IPS-18c (cell line): ENCODE data around the gene AGFG1.

Source experiments
- H3K4me3 ChIP-seq: 2 replicates; pipeline ENCODE4 v1.7.0; 2013; ENCODE audit warnings: low read depth, mild to moderate bottlenecking, low read length, moderate library complexity; ENCODE audit not compliant: insufficient read depth
- H3K9me3 ChIP-seq: one replicate; pipeline ENCODE4 v1.6.1; 2013; ENCODE audit warnings: mild to moderate bottlenecking, low read length, moderate library complexity; ENCODE audit not compliant: control insufficient read depth, insufficient read depth

AGFG1 gene

DNA sequence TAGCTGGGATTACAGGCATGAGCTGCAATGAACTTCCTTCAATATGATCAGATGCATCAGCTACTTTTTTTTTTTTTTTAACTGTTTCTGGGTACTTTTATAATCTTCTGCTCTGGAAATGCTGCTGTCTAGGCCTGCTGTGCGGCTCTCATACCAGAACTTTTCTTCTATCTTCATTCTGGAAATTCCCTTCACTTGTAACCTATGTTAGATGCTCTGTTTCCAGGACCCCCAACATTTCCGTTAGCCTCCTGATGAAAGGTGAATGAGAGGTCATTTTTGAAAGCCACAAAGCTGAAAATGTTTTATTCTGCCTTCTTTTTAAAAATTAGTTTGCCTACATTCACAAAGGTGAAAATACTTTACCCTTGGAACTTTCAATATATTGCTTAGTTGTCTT is 8.6 kb downstream of the AGFG1 start:
- H3K4me3 ChIP-seq = no peak overlapping the region
- H3K9me3 ChIP-seq = no peaks in the 10 kb centered on the region

- Histone ChIP-seq H3K9me3 (no peaks in the 10 kb centered on the region), H3K4me3 (no peak overlapping the region)
Measured at GRCh38 chr2:227482638-227483340, 10.8 kb downstream of the AGFG1 start.

GRCh38 chr2:227485429-227485828 is 13.5 kb downstream of the AGFG1 start:
- H3K4me3 ChIP-seq = no peak overlapping the region
- H3K9me3 ChIP-seq = no peaks in the 10 kb centered on the region

DNA sequence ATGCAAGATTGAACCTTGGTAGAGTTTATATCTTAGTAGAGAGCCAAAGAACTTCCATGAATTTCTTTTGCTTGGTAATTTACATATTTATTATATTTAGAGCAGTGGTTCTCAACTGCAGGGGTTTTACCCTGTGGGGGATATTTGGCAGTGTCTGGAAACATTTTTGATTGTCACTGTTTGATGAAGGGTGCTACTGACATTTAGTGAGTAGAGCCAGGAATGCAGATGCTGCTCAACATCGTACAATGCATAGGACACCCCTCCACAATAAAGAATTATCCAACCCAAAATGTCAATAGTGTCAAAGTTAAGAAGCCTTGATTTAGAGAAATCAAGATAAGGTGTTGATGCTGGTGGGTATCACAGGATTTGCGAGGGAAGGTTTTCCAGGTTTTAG is 14.7 kb downstream of the AGFG1 start:
- no peak overlapping the region for H3K4me3 ChIP-seq
- H3K9me3 ChIP-seq = no peaks in the 10 kb centered on the region

DNA sequence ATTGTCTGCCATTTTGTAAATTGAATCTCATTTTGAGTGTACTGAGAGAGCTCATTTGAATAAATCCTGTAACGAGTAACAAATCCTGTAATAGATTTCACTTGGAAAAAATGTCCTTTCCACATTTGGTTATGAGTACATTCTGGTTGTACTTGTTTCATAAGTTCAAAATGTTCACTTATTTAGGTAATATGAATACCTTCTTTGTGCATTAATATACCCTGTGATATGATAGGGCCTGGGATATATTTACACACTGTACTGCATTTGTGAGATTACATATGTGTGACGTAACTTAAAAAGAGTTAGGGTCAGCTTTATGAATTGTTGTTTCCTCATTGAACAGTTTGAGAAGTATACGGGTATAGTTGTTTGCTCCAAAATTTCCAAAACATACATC is 16.1 kb downstream of the AGFG1 start:
- H3K9me3 ChIP-seq = no peaks in the 10 kb centered on the region
- no peak overlapping the region for H3K4me3 ChIP-seq

DNA sequence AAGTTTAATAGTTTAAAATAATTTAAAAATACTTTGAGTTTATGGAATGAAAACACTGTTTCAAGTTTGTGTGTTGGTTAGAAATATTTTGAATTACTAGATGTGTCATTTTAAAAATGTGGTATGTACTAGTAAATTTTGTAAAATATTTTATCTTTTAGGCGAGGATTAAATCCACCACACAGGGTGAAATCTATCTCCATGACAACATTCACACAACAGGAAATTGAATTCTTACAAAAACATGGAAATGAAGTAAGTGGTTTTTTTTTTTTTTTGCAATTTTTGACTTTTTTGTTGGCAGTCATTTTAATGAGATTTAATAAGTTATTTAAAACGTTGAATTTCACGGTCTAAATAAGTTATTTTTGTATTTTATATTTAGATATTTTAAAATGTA is 19.4 kb downstream of the AGFG1 start:
- H3K4me3 ChIP-seq = no peak overlapping the region
- no peaks in the 10 kb centered on the region for H3K9me3 ChIP-seq

GRCh38 chr2:227493524-227493923 is 21.6 kb downstream of the AGFG1 start:
- H3K4me3 ChIP-seq = no peak overlapping the region
- no peaks in the 10 kb centered on the region for H3K9me3 ChIP-seq

- H3K9me3 ChIP-seq = no peaks in the 10 kb centered on the region
- H3K4me3 ChIP-seq = no peak overlapping the region
Measured at GRCh38 chr2:227497158-227497557, 25.2 kb downstream of the AGFG1 start.

DNA sequence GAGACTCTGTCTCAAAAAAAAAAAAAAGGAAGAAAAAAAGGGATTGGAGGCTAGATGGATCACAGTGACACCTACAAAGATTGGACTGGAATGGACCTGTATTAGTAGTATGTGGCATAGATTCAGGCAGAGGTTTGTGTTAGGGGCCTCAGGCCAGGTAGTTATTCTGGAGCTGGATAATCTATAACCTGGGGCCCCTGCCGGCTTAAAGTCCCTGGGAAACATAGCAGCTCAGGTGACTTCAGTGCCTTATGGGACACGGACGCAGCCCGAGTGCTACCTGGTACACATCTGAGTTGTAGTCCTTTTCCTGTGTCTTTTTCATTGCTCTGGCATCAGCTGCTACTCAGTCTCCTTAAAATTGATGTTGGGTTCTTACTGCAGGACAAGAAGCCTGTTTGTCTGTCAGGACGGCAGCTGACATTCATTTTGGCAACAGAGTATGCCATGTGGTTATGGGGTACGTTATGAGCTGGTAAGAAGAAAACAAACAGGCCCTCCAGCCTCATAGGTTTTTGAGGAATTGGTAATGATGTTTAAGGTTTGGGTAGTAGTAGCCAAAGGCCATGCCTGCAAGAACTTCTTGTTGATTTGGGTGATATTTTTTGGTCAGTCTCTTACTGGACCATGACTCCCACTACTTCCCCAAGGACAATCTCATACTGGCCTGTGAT is 27.8 kb downstream of the AGFG1 start:
- no peaks in the 10 kb centered on the region for H3K9me3 ChIP-seq
- no peak overlapping the region for H3K4me3 ChIP-seq

DNA sequence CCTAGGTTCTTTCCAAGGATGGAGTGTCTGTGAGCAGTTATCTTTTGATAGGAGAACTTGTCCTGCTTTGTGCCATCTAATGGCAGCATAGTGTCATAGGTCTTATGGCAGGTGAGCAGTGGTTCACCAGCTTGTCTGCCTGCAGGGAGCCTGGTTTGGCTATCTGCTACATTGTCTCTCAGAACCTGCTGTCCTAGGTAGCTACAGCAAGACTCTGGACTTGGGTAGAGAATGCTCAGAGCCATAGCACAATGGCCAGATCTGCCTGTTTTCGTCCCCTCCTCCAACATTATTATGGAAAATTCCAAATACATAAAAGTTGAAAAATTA is 28.3 kb downstream of the AGFG1 start:
- no peaks in the 10 kb centered on the region for H3K9me3 ChIP-seq
- H3K4me3 ChIP-seq = no peak overlapping the region

DNA sequence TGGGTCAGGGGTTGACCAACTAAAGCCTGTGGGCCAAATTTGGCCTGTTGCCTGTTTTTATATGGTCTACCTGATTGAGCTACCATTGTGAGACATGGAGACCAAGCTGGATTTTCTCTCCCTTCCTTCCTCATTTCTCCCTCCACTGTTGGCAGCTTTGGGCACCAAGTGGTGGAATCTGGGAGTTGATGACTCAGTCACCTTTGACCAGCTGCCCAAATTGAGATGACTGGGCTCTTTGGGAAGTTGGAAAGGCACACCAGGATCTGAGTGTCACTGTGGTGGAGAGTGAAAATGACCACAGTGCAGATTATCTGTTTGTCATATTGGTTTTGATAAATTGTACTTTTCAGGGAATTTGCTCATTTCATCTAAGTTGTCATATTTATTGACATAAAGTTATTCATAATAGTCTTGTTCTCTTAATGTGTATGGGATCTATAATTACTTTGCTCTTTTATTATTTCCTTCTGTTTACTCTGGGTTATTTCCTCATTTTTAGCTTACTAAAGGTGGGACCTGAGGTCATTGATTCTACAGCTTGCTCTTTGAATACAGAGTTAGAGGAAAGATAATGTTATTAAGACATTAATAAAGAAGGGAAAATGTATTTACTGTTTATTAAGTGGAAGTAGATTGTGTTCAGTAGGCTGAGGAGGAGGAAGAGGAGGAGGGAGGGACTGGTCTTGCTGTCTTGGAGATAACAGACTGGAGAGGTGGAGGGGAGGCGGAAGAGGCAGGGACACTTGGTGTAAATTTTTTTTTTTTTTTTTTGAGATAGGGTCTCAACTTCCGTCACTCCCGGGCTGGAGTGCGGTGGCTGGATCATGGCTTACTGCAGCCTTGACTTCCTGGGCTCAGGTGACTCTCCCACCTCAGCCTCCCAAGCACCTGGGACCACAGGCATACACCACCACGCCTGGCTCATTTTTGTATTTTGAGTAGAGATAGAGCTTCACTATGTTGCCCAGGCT is 31.8 kb downstream of the AGFG1 start:
- Histone ChIP-seq H3K9me3 (no peaks in the 10 kb centered on the region), H3K4me3 (no peak overlapping the region)

GRCh38 chr2:227504700-227505099 is 32.7 kb downstream of the AGFG1 start:
- Histone ChIP-seq H3K9me3 (no peaks in the 10 kb centered on the region), H3K4me3 (no peak overlapping the region)

- no peaks in the 10 kb centered on the region for H3K9me3 ChIP-seq
Measured at GRCh38 chr2:227506456-227506855, 34.5 kb downstream of the AGFG1 start.

GRCh38 chr2:227507963-227508362 is 36.0 kb downstream of the AGFG1 start:
- Histone ChIP-seq H3K4me3 (no peak overlapping the region), H3K9me3 (no peaks in the 10 kb centered on the region)

More at GRCh38 chr2:227506456-227506855, 34.5 kb downstream of the AGFG1 start:
- no peak overlapping the region for H3K4me3 ChIP-seq

DNA sequence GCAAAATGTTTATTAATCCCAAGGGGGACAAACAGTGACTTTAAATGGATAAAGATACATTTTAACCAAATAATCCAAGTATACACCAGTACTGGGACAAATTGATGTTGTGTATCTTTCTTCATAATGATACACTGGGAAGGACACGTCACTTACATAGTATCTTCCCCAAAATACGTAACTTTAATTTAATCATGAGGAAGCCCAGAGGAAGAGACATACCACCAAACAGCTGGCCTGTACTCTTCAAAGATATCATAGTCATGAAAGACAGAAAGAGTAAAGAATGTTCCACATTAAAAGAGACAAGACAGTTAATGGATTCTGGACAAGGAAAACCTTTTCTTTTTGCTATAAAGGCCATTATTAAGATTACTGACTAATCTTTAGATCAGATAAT is 37.1 kb downstream of the AGFG1 start:
- H3K4me3 ChIP-seq = no peak overlapping the region
- H3K9me3 ChIP-seq = no peaks in the 10 kb centered on the region

GRCh38 chr2:227509824-227510619 is 38.1 kb downstream of the AGFG1 start:
- no peak overlapping the region for H3K4me3 ChIP-seq
- no peaks in the 10 kb centered on the region for H3K9me3 ChIP-seq

DNA sequence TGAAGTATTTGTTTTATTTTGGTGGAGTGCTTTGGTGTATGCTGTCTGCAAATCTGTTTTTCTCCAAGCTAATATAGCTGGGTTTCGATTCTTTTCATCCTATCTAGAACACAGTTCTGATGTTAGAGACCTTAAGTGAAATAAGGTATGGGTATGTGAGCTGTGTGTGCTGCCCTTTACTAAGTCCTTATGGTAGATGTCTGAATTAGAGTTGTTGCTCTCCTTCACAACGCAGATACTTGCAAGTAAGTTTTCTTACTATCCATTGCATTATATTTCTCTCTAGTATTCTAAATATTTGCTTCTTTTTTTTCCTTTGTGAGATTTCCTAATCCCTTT is 38.6 kb downstream of the AGFG1 start:
- Histone ChIP-seq H3K9me3 (no peaks in the 10 kb centered on the region), H3K4me3 (no peak overlapping the region)
